Astrocyte (in vitro differentiated cells and primary cell): ENCODE results near the gene POU6F2. TPM values are rescaled to one million over a fixed set of nuclear protein-coding genes. Genes with fewer than 3 reads are reported as not detected.

ENCODE experiments used
- DNase-seq: peaks from one replicate; pipeline ENCODE4 v3.0.0-alpha.2; 2010; ENCODE audit warnings: low read depth
- FAIRE-seq: peaks from 2 replicates; lab custom pipeline; 2011; peaks lifted over from hg19 to GRCh38; lab: Jason Lieb, UNC
- H2AFZ ChIP-seq: 2 replicates; pipeline ENCODE4 v1.6.0; 2012; ENCODE audit warnings: low read depth, low read length, inconsistent platforms
- H3K27ac ChIP-seq: 2 replicates; pipeline ENCODE4 v1.5.1; 2011; ENCODE audit warnings: low read depth, low read length, inconsistent platforms
- H3K27me3 ChIP-seq: 2 replicates; pipeline ENCODE4 v1.6.0; 2011; ENCODE audit warnings: low read length, inconsistent platforms; ENCODE audit not compliant: insufficient read depth
- H3K36me3 ChIP-seq: 2 replicates; pipeline ENCODE4 v1.5.1; 2011; ENCODE audit warnings: low read length, inconsistent platforms; ENCODE audit not compliant: insufficient read depth
- H3K4me1 ChIP-seq: 2 replicates; pipeline ENCODE4 v1.5.1; 2011; ENCODE audit warnings: low read length, inconsistent platforms; ENCODE audit not compliant: insufficient read depth
- H3K4me2 ChIP-seq: 2 replicates; pipeline ENCODE4 v1.6.0; 2012; ENCODE audit warnings: low read length, inconsistent platforms
- H3K4me3 ChIP-seq: 2 replicates; pipeline ENCODE4 v1.5.1; 2011; ENCODE audit warnings: low read depth, mild to moderate bottlenecking, low read length, inconsistent platforms; ENCODE audit not compliant: insufficient read depth
- H3K79me2 ChIP-seq: 2 replicates; pipeline ENCODE4 v1.6.0; 2012; ENCODE audit warnings: mild to moderate bottlenecking, low read length, inconsistent platforms; ENCODE audit not compliant: insufficient read depth
- H3K9ac ChIP-seq: 2 replicates; pipeline ENCODE4 v1.6.0; 2012; ENCODE audit warnings: mild to moderate bottlenecking, low read length, inconsistent platforms
- H3K9me3 ChIP-seq: 2 replicates; pipeline ENCODE4 v1.5.1; 2012; ENCODE audit warnings: low read depth, mild to moderate bottlenecking, low read length, inconsistent platforms; ENCODE audit not compliant: insufficient read depth
- H4K20me1 ChIP-seq: 2 replicates; pipeline ENCODE4 v1.6.0; 2012; ENCODE audit warnings: low read length, inconsistent platforms; ENCODE audit not compliant: insufficient read depth
- H3K27ac Mint-ChIP-seq: one replicate; pipeline ENCODE4 v1.8.0; 2021; ENCODE audit warnings: mild to moderate bottlenecking, mixed read lengths; ENCODE audit not compliant: unreplicated experiment
- H3K27me3 Mint-ChIP-seq: one replicate; pipeline ENCODE4 v1.8.0; 2021; ENCODE audit warnings: low read depth, mixed read lengths; ENCODE audit not compliant: unreplicated experiment
- H3K36me3 Mint-ChIP-seq: one replicate; pipeline ENCODE4 v1.8.0; 2021; ENCODE audit warnings: low read depth, mixed read lengths; ENCODE audit not compliant: unreplicated experiment
- H3K4me1 Mint-ChIP-seq: one replicate; pipeline ENCODE4 v1.8.0; 2021; ENCODE audit warnings: low read depth, mixed read lengths; ENCODE audit not compliant: unreplicated experiment
- H3K4me3 Mint-ChIP-seq: one replicate; pipeline ENCODE4 v1.8.0; 2021; ENCODE audit warnings: mild to moderate bottlenecking, moderate library complexity, mixed read lengths; ENCODE audit not compliant: unreplicated experiment
- H3K9me3 Mint-ChIP-seq: one replicate; pipeline ENCODE4 v1.8.0; 2021; ENCODE audit warnings: mild to moderate bottlenecking, mixed read lengths; ENCODE audit not compliant: unreplicated experiment
- EZH2 ChIP-seq: IDR thresholded peaks from 2 replicates; pipeline ENCODE4 v1.6.1; 2012; ENCODE audit warnings: mild to moderate bottlenecking, low read length, inconsistent platforms; ENCODE audit not compliant: insufficient read depth
- total RNA-seq: library from RNA; stranded (reverse); gene quantifications from 2 replicates; pipeline ENCODE4 v1.2.1, GENCODE V29; 2021
- TF ChIP-seq, protein P1 (sequence below): IDR thresholded peaks from 2 replicates; pipeline ENCODE4 v1.5.1; 2011; ENCODE audit warnings: low read depth, mild to moderate bottlenecking, inconsistent platforms, low read length, moderate library complexity; ENCODE audit not compliant: insufficient read depth

The POU6F2 gene
- total RNA-seq, 1 donor from 2014 or later, result 0.45 TPM

DNA sequence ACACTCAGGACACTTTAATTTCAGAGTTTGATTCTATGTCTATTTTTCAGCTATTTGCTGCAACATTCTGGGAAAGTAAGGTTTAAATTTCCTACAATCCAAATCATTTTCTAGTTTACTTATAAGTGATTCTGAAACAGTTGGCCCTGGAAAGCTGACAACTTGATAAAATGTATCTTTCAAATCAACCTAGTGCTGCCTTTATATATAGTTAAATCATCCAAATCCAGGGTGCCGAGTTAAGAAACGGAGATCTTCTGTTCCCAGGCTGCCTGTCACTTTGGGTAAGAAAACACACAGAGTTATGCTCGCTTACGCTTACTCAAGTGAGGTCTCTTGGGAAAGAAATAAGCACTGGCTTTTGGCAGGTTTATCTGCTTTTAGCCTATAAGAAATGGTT, 175.0 kb downstream of the POU6F2 start:
- H3K27ac Mint-ChIP-seq, result no peak overlapping the region

DNA sequence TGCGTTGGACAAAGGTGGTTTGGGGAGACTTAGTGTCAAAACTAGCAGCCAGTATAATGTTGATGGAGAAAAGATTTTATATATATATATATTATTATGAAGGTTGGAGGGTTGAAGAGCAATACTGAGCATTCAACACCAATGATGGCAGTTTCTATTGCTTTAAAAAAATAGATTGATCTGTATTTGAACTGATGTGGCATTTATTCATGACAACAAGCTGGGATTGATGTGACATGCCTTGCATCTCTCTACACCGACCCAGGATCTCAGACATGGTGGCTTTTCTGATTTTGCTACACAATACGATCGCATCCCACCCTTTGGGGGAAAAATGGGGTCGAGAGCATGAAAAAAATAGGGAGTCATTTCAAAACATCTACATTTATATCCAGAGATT, 175.4 kb downstream of the POU6F2 start:
- H3K36me3 ChIP-seq, result no peaks in the 10 kb centered on the region
- no peak overlapping the region for H2AFZ ChIP-seq
- no peak overlapping the region for H3K4me3 Mint-ChIP-seq
- no peak overlapping the region for H3K4me3 ChIP-seq
- no peak overlapping the region for H3K4me2 ChIP-seq
- H3K27ac ChIP-seq, result no peak overlapping the region
- H3K27me3 Mint-ChIP-seq, result no peaks in the 10 kb centered on the region
- no peaks in the 10 kb centered on the region for H3K27me3 ChIP-seq
- no peaks in the 10 kb centered on the region for H3K79me2 ChIP-seq
- no peaks in the 10 kb centered on the region for H3K4me1 Mint-ChIP-seq
- no peak overlapping the region for H3K27ac Mint-ChIP-seq
- no peaks in the 10 kb centered on the region for H3K36me3 Mint-ChIP-seq
- H4K20me1 ChIP-seq, result no peaks in the 10 kb centered on the region
- no peaks in the 10 kb centered on the region for H3K9me3 ChIP-seq
- no peak for FAIRE-seq
- H3K4me1 ChIP-seq, result no peaks in the 10 kb centered on the region
- DNase-seq, result no peak
- H3K9me3 Mint-ChIP-seq, result no peaks in the 10 kb centered on the region
- TF ChIP-seq, protein P1, sequence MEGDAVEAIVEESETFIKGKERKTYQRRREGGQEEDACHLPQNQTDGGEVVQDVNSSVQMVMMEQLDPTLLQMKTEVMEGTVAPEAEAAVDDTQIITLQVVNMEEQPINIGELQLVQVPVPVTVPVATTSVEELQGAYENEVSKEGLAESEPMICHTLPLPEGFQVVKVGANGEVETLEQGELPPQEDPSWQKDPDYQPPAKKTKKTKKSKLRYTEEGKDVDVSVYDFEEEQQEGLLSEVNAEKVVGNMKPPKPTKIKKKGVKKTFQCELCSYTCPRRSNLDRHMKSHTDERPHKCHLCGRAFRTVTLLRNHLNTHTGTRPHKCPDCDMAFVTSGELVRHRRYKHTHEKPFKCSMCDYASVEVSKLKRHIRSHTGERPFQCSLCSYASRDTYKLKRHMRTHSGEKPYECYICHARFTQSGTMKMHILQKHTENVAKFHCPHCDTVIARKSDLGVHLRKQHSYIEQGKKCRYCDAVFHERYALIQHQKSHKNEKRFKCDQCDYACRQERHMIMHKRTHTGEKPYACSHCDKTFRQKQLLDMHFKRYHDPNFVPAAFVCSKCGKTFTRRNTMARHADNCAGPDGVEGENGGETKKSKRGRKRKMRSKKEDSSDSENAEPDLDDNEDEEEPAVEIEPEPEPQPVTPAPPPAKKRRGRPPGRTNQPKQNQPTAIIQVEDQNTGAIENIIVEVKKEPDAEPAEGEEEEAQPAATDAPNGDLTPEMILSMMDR, result no peak
- no peak overlapping the region for H3K9ac ChIP-seq

More for the DNA sequence above, 175.0 kb downstream of the POU6F2 start:
- H3K4me2 ChIP-seq, result no peak overlapping the region
- H3K79me2 ChIP-seq, result no peaks in the 10 kb centered on the region
- Mint-ChIP-seq H3K4me1 (no peaks in the 10 kb centered on the region), H3K4me3 (no peak overlapping the region), H3K9me3 (no peaks in the 10 kb centered on the region), H3K27me3 (no peaks in the 10 kb centered on the region), H3K36me3 (no peaks in the 10 kb centered on the region)
- no peak overlapping the region for H3K9ac ChIP-seq
- H3K4me3 ChIP-seq, result no peak overlapping the region
- H2AFZ ChIP-seq, result no peak overlapping the region
- H3K36me3 ChIP-seq, result no peaks in the 10 kb centered on the region
- no peaks in the 10 kb centered on the region for H3K9me3 ChIP-seq
- FAIRE-seq (no peak), DNase-seq (no peak)
- no peak for TF ChIP-seq EZH2
- TF ChIP-seq, protein P1, result no peak
- H3K27ac ChIP-seq, result no peak overlapping the region
- H3K4me1 ChIP-seq, result no peaks in the 10 kb centered on the region
- no peaks in the 10 kb centered on the region for H4K20me1 ChIP-seq
- H3K27me3 ChIP-seq, result no peaks in the 10 kb centered on the region

DNA sequence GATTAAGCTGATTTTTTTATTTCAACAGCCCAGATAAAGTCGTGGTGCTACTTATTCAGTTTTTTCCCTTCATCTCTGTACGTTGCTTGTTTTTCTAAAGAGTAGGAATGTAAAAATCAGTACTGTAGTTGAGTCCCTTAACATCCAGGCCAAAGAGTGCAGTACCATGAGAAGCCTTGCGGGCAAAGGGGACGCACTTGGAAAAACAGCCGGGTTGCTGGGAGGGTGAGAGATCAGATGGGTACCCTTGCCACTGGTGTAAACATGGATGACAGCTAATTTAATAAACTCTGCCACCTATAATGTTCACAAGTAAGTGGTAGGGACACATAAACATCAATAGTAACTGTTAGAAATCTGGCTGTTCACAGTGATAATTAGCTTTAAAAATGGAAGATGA, 175.9 kb downstream of the POU6F2 start:
- Mint-ChIP-seq H3K4me3 (no peak overlapping the region), H3K36me3 (no peaks in the 10 kb centered on the region), H3K27ac (no peak overlapping the region), H3K27me3 (no peaks in the 10 kb centered on the region), H3K4me1 (no peaks in the 10 kb centered on the region), H3K9me3 (no peaks in the 10 kb centered on the region)
- no peak for TF ChIP-seq EZH2
- TF ChIP-seq, protein P1, result no peak
- Histone ChIP-seq H4K20me1 (no peaks in the 10 kb centered on the region), H3K4me3 (no peak overlapping the region), H3K36me3 (no peaks in the 10 kb centered on the region), H3K4me1 (no peaks in the 10 kb centered on the region), H3K27ac (no peak overlapping the region), H3K9ac (no peak overlapping the region), H3K27me3 (no peaks in the 10 kb centered on the region), H3K4me2 (no peak overlapping the region), H3K9me3 (no peaks in the 10 kb centered on the region), H3K79me2 (no peaks in the 10 kb centered on the region), H2AFZ (no peak overlapping the region)
- DNase-seq, result no peak
- no peak for FAIRE-seq
